ENCODE measurements around the gene RGS3.

GRCh38 chr9:113617550-113617949 is 154.0 kb downstream of the RGS3 start:
- TF ChIP-seq, protein P1, sequence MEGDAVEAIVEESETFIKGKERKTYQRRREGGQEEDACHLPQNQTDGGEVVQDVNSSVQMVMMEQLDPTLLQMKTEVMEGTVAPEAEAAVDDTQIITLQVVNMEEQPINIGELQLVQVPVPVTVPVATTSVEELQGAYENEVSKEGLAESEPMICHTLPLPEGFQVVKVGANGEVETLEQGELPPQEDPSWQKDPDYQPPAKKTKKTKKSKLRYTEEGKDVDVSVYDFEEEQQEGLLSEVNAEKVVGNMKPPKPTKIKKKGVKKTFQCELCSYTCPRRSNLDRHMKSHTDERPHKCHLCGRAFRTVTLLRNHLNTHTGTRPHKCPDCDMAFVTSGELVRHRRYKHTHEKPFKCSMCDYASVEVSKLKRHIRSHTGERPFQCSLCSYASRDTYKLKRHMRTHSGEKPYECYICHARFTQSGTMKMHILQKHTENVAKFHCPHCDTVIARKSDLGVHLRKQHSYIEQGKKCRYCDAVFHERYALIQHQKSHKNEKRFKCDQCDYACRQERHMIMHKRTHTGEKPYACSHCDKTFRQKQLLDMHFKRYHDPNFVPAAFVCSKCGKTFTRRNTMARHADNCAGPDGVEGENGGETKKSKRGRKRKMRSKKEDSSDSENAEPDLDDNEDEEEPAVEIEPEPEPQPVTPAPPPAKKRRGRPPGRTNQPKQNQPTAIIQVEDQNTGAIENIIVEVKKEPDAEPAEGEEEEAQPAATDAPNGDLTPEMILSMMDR (conservative IDR thresholded peaks at IDR 0.05 in 1 of 2, IDR thresholded peaks at IDR 0.05 in 1 of 2; ENCODE audit: extremely low read depth in 1 of 2, insufficient read depth in 1 of 2, low read depth in 1 of 2, low read length in 2 of 2) = no peak
- no peak for TF ChIP-seq EZH2 (IDR thresholded peaks at IDR 0.05; ENCODE audit: borderline replicate concordance, low read length)
